NOMO-1 treated with DMSO at 0.1 percent for 48 hours (cell line): ENCODE measurements around the gene TMEM115.
"Not testable (repeated sequence)": the region's sequence is repeated elsewhere in the genome, so short reads cannot be mapped to it uniquely, and the experiment has no call there.

Source experiments
- DNase-seq: peaks from one replicate; lab custom pipeline; 2025; ENCODE audit not compliant: unreplicated experiment; lab: John Stamatoyannopoulos, UW

The TMEM115 gene

DNA sequence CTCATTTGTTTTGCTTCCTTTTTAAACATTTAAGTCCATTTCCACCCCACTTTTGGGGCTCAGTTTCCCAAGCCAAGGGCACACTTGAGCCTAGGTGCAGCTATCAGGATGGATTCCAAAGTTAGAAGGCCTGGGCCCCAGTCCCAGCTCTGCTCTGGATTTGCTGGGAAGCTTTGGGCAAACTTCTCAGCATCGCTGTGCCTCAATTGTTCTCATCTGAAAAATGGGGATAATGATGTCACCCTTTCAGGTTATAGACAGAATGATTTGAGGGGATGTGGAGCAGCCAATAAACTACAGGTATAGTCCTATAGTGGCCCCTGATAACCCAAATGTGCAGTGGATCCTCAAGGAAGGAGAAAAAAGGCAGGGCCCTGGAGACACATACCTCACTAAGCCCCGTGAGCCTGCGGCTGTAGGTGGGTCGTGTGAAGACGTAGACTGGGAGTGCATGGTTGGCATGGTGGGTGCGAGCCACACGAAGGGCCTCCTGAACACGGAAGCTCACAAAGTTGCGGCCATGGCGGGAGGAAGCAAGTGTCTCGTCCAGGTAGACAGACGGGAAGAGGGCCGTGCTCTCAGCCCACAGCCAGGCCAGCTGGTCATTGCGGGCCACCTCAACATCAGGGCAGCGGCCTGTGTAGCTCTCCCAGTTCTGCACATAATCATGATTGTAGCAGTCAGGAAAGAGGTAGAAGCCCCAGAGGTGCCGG is 40.0 kb downstream of the TMEM115 start:
- DNase-seq = no peak

DNA sequence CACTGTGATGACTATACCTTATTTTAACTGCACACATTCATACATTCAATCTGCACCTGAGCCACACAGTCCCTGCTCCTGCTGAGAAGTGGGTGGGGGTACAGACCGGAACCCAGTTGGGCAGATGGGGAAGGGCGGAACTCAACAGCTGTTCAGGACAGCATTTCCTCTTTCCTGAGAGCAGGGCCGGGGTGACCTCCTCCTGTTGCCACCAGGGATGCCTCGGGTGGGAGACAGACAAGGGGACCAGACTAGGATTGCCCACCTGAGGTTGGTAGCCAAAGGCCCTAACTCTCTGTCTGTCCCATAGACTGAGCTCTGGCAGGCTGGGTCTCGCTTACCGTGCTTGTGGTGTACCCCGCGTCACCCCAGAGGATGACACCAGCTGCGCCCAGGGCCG is 40.7 kb downstream of the TMEM115 start:
- DNase-seq = no peak

DNA sequence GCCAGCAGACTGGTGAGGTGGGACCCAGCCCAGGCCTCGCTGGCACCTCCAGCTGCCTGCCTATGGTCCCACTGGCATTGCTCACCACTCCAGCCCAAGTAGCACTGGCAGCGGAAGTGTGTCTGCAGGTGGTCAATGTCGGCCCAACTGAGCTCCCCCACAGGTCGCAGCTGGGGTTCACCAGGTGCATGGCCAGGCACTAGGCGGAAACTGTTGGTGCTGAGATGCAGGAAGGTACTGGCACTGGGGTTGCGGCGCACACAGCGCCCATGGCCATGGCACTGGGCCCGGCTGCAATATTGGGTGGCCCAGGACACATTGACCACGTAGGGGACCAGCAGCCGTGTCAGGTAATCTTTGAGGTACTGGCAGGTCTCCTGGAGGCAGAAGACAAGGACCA is 41.2 kb downstream of the TMEM115 start:
- no peak for DNase-seq

DNA sequence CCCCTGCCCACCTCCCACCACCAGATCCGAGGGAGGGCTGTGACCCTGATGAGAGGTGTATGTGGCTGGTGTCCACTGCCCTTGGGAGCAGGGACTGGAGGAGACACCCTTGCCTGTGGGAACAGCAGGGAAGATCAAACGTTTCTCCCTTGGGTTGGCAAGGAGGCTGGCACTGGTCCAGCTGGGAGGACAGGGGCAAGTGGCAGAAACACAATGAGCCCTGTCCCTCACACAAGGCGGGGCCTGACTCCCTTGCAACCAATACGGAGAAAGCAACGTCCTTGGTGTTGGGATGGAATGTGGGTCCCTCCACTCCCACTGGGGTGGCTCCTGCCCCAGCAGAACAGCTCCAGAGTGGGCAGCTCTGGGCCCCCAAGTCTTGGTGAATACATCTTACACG is 42.0 kb downstream of the TMEM115 start:
- no peak for DNase-seq

DNA sequence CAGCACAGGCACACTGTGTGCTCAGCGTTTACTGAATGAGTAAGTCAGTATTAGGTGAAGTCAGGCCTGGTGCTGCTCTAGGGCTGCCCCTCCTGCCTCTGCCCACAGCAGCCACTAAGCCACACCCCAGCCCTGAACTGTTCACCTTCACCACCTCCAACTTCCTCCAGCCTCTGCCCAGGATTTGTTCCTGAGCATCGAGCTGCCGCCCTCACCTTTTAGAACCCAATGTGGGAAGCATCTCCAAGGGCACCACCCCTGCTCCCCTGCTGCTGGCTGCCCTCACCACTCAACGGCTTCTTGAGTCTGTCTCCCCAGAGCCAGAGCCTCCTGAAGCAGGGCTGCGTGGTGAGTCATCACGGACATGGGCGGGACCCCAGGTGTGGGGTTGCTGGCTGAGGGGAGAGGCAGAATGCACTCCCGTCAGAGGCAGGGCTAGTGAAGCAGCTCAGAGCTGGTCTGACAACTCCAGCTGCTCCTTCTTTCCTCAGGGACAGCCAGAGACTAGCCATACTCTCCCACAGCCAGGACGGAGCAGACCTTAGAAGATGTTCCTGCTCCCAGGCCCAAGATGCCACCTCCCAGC is 42.6 kb downstream of the TMEM115 start:
- DNase-seq = no peak

DNA sequence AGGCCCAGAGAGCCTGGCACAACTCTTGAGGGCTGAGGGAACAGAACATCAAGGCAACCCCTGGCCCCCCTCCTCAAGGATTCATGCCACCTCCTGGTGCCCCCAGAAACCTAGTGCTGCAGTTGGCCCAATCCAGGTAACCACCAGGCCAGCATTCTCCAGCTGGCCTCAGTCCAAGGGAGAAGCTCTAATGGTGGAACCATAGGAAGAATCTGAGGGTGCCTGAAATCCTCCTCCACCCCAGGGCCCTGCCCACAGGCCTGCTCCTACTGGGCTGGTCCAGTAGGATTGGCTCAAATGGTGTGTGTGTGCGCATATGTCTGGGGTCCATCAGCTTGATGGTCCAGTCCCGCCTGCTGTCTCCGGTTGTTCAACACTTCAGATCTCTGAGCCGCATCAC is 44.5 kb downstream of the TMEM115 start:
- no peak for DNase-seq

DNA sequence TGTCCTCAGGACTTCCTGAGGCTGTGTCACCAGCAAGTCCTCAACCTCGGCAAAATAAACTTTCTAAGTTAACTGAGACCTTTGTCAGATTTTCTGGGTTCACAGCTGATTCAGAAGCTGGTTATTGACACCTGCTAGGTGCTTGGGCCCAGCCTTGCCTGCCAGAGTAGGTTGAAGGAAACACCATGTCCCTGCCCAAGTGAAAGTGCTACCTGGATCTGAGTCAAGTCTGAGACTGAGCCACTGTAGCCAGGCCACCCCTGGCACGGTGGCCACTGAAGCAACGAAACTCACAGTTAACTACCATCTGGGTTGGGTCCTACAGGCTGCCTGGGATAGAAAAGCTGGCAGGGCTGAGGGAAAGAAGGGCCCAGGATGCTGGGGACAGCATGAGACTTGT is 45.0 kb downstream of the TMEM115 start:
- DNase-seq = no peak

DNA sequence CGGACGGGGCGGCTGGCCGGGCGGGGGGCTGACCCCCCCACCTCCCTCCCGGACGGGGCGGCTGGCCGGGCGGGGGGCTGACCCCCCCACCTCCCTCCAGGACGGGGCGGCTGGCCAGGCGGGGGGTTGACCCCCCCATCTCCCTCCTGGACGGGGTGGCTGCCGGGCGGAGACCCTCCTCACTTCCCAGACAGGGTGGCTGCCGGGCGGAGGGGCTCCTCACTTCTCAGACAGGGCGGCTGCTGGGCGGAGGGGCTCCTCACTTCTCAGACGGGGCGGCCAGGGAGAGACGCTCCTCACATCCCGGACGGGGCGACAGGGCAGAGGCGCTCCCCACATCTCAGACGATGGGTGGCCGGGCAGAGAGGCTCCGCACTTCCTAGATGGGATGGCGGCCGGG is 47.3 kb downstream of the TMEM115 start:
- DNase-seq = not testable (repeated sequence)
